Measurements from ENCODE around the gene GLT8D2. TPM values are rescaled to one million over a fixed set of nuclear protein-coding genes. Genes with fewer than 3 reads are reported as not detected.

The GLT8D2 gene
- total RNA-seq, 1 experiment from 2014 or later, result 1.6 TPM

- Histone ChIP-seq H3K27ac (ENCODE audit: low read length) (no peak overlapping the region), H3K27me3 (ENCODE audit: low read length) (no peaks in the 10 kb centered on the region), H3K9me2 (replicated peaks; ENCODE audit: low read length) (no peaks in the 10 kb centered on the region), H3F3A (ENCODE audit: low read length, unreplicated experiment) (no peaks in the 10 kb centered on the region), H3K9me3 (ENCODE audit: low read length) (no peaks in the 10 kb centered on the region), H3K9ac (ENCODE audit: low read length) (no peak overlapping the region), H2AFZ (ENCODE audit: low read length) (no peak overlapping the region), H3K4me1 (ENCODE audit: insufficient read depth, low read length) (peaks cover 26% of the 10 kb centered on the region), H3K4me3 (ENCODE audit: low read length) (no peak overlapping the region), H3K79me2 (ENCODE audit: low read length) (peaks cover 35% of the 10 kb centered on the region), H3K4me2 (ENCODE audit: low read length) (peak overlapping the region; percentile 28; the same call in 1 of the 2 replicates), H3K36me3 (ENCODE audit: low read depth, low read length) (no peaks in the 10 kb centered on the region), H4K20me1 (ENCODE audit: low read length) (no peaks in the 10 kb centered on the region)
- ChIA-PET CTCF (no interaction called here), POLR2A (ENCODE audit: unreplicated experiment) (interaction anchor here (0.7 kb wide), 1 partner anchor 50 kb away, joined by 4 read pairs; no protein-coding TSS in a partner anchor)
- DNase-seq (peak; percentile 49), ATAC-seq (peak; percentile 10)
- no peak for TF ChIP-seq EZH2 (IDR thresholded peaks at IDR 0.05; ENCODE audit: low read length, unreplicated experiment)
- TF ChIP-seq CTCF (conservative IDR thresholded peaks at IDR 0.05; ENCODE audit: low read depth, low read length), result no peak
- no peak for TF ChIP-seq EZH2phosphoT487 (IDR thresholded peaks at IDR 0.05; ENCODE audit: borderline replicate concordance, low read length)
- intact Hi-C loops (cut with micrococcal nuclease), result loop anchor here (10.0 kb wide), 1 partner anchor 1144 kb away; the partner anchor contains the start of gene WASHC4
- BruUV-seq (replicated peaks), result no TSS peak
Measured at GRCh38 chr12:103960616-103961227, 89.3 kb downstream of the GLT8D2 start.

DNA sequence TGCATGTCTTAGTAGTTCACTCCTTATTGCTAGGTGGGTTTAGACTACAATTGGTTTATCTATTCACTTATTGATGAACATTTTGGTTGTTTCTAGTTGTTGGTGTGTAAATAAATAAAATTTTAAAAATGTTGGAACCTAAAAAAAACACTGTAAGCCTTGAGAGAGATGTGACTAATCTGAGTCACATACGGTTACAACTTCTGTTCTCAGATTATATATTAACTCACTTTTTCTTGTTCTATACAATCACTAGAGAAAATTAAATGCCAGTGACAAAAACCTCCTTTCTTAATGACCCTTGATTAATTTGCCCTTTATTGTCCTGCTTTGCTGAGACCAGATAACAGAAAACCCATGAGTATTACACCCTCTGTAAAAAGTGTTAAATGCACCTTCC lies 91.4 kb downstream of the GLT8D2 start:
- peaks cover 24% of the 10 kb centered on the region for H3K4me1 ChIP-seq (ENCODE audit: insufficient read depth, low read length)
- no peak for TF ChIP-seq CTCF (conservative IDR thresholded peaks at IDR 0.05; ENCODE audit: low read depth, low read length)
- TF ChIP-seq EZH2phosphoT487 (IDR thresholded peaks at IDR 0.05; ENCODE audit: borderline replicate concordance, low read length), result no peak
- TF ChIP-seq EZH2 (IDR thresholded peaks at IDR 0.05; ENCODE audit: low read length, unreplicated experiment), result no peak
- no peaks in the 10 kb centered on the region for H3K9me2 ChIP-seq (replicated peaks; ENCODE audit: low read length)
- no peak overlapping the region for H2AFZ ChIP-seq (ENCODE audit: low read length)
- no peak overlapping the region for H3K9ac ChIP-seq (ENCODE audit: low read length)
- H3K4me2 ChIP-seq (ENCODE audit: low read length), result no peak overlapping the region
- no peaks in the 10 kb centered on the region for H3K9me3 ChIP-seq (ENCODE audit: low read length)
- no peak for ATAC-seq
- intact Hi-C loops (cut with micrococcal nuclease), result loop anchor here (5.0 to 10.0 kb wide), 2 partner anchors 76 to 326 kb away; no protein-coding TSS in a partner anchor
- no peak for DNase-seq
- H3K27me3 ChIP-seq (ENCODE audit: low read length), result no peaks in the 10 kb centered on the region
- H3F3A ChIP-seq (ENCODE audit: low read length, unreplicated experiment), result no peaks in the 10 kb centered on the region
- BruUV-seq (replicated peaks), result no TSS peak
- no peaks in the 10 kb centered on the region for H4K20me1 ChIP-seq (ENCODE audit: low read length)
- no peak overlapping the region for H3K4me3 ChIP-seq (ENCODE audit: low read length)
- ChIA-PET POLR2A (ENCODE audit: unreplicated experiment) (no interaction called here), CTCF (no interaction called here)
- peaks cover 9% of the 10 kb centered on the region for H3K36me3 ChIP-seq (ENCODE audit: low read depth, low read length)
- H3K79me2 ChIP-seq (ENCODE audit: low read length), result peaks cover 37% of the 10 kb centered on the region
- no peak overlapping the region for H3K27ac ChIP-seq (ENCODE audit: low read length)

- ATAC-seq (no peak), DNase-seq (no peak)
- peaks cover 39% of the 10 kb centered on the region for H3K79me2 ChIP-seq (ENCODE audit: low read length)
- peak overlapping the region; percentile 74 for H3K4me3 ChIP-seq (ENCODE audit: low read length)
- no TSS peak for BruUV-seq (replicated peaks)
- no peaks in the 10 kb centered on the region for H3K9me2 ChIP-seq (replicated peaks; ENCODE audit: low read length)
- H3K9ac ChIP-seq (ENCODE audit: low read length), result peak overlapping the region; percentile 84
- peaks cover 16% of the 10 kb centered on the region for H3K36me3 ChIP-seq (ENCODE audit: low read depth, low read length)
- intact Hi-C loops (cut with micrococcal nuclease), result loop anchor here (1.0 to 10.0 kb wide), 4 partner anchors 7 to 327 kb away; partner anchors contain the start of genes HSP90B1 and TDG
- no peaks in the 10 kb centered on the region for H3K27me3 ChIP-seq (ENCODE audit: low read length)
- no peaks in the 10 kb centered on the region for H3F3A ChIP-seq (ENCODE audit: low read length, unreplicated experiment)
- CTCF ChIA-PET, result no interaction called here
- H3K27ac ChIP-seq (ENCODE audit: low read length), result peak overlapping the region; percentile 91
- H2AFZ ChIP-seq (ENCODE audit: low read length), result no peak overlapping the region
- peak overlapping the region; percentile 82 for H3K4me2 ChIP-seq (ENCODE audit: low read length)
- POLR2A ChIA-PET (ENCODE audit: unreplicated experiment), result no interaction called here
- H4K20me1 ChIP-seq (ENCODE audit: low read length), result no peaks in the 10 kb centered on the region
- no peaks in the 10 kb centered on the region for H3K9me3 ChIP-seq (ENCODE audit: low read length)
- TF ChIP-seq EZH2 (IDR thresholded peaks at IDR 0.05; ENCODE audit: low read length, unreplicated experiment) (no peak), EZH2phosphoT487 (IDR thresholded peaks at IDR 0.05; ENCODE audit: borderline replicate concordance, low read length) (no peak), CTCF (conservative IDR thresholded peaks at IDR 0.05; ENCODE audit: low read depth, low read length) (no peak)
- H3K4me1 ChIP-seq (ENCODE audit: insufficient read depth, low read length), result peaks cover 24% of the 10 kb centered on the region
Measured at GRCh38 chr12:103957865-103958388, 92.1 kb downstream of the GLT8D2 start.

Data from PC-3 (cell line).